Measurements from ENCODE around the gene ARFGEF2.

- no peak for TF ChIP-seq CTCF (IDR thresholded peaks at IDR 0.05; ENCODE audit: low read depth, low read length, poor library complexity, severe bottlenecking)
- TF ChIP-seq EZH2phosphoT487 (IDR thresholded peaks at IDR 0.05; ENCODE audit: borderline replicate concordance, low read length): no peak
Measured at GRCh38 chr20:48878534-48879248, 42.8 kb upstream of the ARFGEF2 start.
